HepG2 (cell line): ENCODE results near the gene MASP1.

Experiments used
- EP300 ChIP-seq, 3 experiments: sonication (generic) in 1 of 3; formaldehyde crosslinking in 1 of 3; IDR thresholded peaks; 2 replicates each; pipeline versions ENCODE4 v1.5.1 to v1.6.1; 2011 to 2020; ENCODE audit warnings: low read depth in 2 of 3, low read length in 2 of 3, borderline replicate concordance in 1 of 3, improper control_type of control experiment in 1 of 3, mild to moderate bottlenecking in 1 of 3, missing genetic modification reagents in 1 of 3, moderate library complexity in 1 of 3
- ZNF501 ChIP-seq: sonication (generic); formaldehyde crosslinking; IDR thresholded peaks from 2 replicates; pipeline ENCODE4 v1.5.1; 2020; ENCODE audit warnings: mild to moderate bottlenecking, moderate library complexity, missing genetic modification reagents
- ZZZ3 ChIP-seq: sonication (generic); formaldehyde crosslinking; IDR thresholded peaks from 2 replicates; pipeline ENCODE4 v1.4.0; 2020; ENCODE audit warnings: missing genetic modification reagents, mild to moderate bottlenecking, borderline replicate concordance
- TF ChIP-seq, protein P1 (sequence below): sonication (generic); formaldehyde crosslinking; conservative IDR thresholded peaks from 2 replicates; pipeline ENCODE4 v1.4.0; 2020; ENCODE audit warnings: missing genetic modification reagents
- TF ChIP-seq, protein P2 (sequence below): sonication (generic); formaldehyde crosslinking; IDR thresholded peaks from 2 replicates; pipeline ENCODE4 v1.5.0; 2020; ENCODE audit warnings: mild to moderate bottlenecking, missing genetic modification reagents, moderate library complexity
- TF ChIP-seq, protein P3 (sequence below): sonication (generic); formaldehyde crosslinking; IDR thresholded peaks from 2 replicates; pipeline ENCODE4 v1.4.0; 2020; ENCODE audit warnings: mild to moderate bottlenecking, missing genetic modification reagents
- TF ChIP-seq, protein P4 (sequence below): sonication (generic); formaldehyde crosslinking; IDR thresholded peaks from 2 replicates; pipeline ENCODE4 v1.4.0; 2020; ENCODE audit warnings: mild to moderate bottlenecking, missing genetic modification reagents, borderline replicate concordance
- TF ChIP-seq, protein P5 (sequence below): sonication (generic); formaldehyde crosslinking; IDR thresholded peaks from 2 replicates; pipeline ENCODE4 v1.4.0; 2020; ENCODE audit warnings: missing genetic modification reagents, mild to moderate bottlenecking, borderline replicate concordance

DNA sequence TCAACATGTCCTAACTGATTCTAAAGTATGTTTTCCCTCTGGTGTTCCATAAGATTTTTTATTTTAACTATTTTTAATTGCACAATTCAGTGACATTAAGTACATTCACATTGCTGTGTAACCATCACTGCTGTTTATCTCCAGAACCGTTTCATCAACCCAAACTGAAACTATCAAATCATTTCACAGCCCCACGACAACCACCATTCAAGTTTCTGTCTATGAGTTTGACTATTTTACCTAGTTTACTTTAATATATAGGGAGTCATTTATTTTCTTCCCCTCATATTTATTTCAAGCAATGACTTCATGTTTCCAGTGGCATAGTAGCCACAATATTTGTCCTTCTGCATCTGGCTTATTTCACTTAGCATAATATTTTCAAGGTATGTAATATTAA is 85.9 kb downstream of the MASP1 start:
- TF ChIP-seq, protein P1, sequence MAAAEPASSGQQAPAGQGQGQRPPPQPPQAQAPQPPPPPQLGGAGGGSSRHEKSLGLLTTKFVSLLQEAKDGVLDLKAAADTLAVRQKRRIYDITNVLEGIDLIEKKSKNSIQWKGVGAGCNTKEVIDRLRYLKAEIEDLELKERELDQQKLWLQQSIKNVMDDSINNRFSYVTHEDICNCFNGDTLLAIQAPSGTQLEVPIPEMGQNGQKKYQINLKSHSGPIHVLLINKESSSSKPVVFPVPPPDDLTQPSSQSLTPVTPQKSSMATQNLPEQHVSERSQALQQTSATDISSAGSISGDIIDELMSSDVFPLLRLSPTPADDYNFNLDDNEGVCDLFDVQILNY (CRISPR knock-in tag): no peak
- TF ChIP-seq ZZZ3 (CRISPR knock-in tag) (no peak), ZNF501 (CRISPR knock-in tag) (no peak), EP300 (IDR thresholded peaks at IDR 0.05; ENCODE audit: low read depth in 2 of 2, low read length in 2 of 2) (no peak), EP300 (CRISPR knock-in tag; IDR thresholded peaks at IDR 0.05; ENCODE audit: borderline replicate concordance) (no peak)
- TF ChIP-seq, protein P2, sequence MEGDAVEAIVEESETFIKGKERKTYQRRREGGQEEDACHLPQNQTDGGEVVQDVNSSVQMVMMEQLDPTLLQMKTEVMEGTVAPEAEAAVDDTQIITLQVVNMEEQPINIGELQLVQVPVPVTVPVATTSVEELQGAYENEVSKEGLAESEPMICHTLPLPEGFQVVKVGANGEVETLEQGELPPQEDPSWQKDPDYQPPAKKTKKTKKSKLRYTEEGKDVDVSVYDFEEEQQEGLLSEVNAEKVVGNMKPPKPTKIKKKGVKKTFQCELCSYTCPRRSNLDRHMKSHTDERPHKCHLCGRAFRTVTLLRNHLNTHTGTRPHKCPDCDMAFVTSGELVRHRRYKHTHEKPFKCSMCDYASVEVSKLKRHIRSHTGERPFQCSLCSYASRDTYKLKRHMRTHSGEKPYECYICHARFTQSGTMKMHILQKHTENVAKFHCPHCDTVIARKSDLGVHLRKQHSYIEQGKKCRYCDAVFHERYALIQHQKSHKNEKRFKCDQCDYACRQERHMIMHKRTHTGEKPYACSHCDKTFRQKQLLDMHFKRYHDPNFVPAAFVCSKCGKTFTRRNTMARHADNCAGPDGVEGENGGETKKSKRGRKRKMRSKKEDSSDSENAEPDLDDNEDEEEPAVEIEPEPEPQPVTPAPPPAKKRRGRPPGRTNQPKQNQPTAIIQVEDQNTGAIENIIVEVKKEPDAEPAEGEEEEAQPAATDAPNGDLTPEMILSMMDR (CRISPR knock-in tag): no peak
- TF ChIP-seq, protein P3, sequence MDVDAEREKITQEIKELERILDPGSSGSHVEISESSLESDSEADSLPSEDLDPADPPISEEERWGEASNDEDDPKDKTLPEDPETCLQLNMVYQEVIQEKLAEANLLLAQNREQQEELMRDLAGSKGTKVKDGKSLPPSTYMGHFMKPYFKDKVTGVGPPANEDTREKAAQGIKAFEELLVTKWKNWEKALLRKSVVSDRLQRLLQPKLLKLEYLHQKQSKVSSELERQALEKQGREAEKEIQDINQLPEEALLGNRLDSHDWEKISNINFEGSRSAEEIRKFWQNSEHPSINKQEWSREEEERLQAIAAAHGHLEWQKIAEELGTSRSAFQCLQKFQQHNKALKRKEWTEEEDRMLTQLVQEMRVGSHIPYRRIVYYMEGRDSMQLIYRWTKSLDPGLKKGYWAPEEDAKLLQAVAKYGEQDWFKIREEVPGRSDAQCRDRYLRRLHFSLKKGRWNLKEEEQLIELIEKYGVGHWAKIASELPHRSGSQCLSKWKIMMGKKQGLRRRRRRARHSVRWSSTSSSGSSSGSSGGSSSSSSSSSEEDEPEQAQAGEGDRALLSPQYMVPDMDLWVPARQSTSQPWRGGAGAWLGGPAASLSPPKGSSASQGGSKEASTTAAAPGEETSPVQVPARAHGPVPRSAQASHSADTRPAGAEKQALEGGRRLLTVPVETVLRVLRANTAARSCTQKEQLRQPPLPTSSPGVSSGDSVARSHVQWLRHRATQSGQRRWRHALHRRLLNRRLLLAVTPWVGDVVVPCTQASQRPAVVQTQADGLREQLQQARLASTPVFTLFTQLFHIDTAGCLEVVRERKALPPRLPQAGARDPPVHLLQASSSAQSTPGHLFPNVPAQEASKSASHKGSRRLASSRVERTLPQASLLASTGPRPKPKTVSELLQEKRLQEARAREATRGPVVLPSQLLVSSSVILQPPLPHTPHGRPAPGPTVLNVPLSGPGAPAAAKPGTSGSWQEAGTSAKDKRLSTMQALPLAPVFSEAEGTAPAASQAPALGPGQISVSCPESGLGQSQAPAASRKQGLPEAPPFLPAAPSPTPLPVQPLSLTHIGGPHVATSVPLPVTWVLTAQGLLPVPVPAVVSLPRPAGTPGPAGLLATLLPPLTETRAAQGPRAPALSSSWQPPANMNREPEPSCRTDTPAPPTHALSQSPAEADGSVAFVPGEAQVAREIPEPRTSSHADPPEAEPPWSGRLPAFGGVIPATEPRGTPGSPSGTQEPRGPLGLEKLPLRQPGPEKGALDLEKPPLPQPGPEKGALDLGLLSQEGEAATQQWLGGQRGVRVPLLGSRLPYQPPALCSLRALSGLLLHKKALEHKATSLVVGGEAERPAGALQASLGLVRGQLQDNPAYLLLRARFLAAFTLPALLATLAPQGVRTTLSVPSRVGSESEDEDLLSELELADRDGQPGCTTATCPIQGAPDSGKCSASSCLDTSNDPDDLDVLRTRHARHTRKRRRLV (CRISPR knock-in tag): no peak
- TF ChIP-seq, protein P4, sequence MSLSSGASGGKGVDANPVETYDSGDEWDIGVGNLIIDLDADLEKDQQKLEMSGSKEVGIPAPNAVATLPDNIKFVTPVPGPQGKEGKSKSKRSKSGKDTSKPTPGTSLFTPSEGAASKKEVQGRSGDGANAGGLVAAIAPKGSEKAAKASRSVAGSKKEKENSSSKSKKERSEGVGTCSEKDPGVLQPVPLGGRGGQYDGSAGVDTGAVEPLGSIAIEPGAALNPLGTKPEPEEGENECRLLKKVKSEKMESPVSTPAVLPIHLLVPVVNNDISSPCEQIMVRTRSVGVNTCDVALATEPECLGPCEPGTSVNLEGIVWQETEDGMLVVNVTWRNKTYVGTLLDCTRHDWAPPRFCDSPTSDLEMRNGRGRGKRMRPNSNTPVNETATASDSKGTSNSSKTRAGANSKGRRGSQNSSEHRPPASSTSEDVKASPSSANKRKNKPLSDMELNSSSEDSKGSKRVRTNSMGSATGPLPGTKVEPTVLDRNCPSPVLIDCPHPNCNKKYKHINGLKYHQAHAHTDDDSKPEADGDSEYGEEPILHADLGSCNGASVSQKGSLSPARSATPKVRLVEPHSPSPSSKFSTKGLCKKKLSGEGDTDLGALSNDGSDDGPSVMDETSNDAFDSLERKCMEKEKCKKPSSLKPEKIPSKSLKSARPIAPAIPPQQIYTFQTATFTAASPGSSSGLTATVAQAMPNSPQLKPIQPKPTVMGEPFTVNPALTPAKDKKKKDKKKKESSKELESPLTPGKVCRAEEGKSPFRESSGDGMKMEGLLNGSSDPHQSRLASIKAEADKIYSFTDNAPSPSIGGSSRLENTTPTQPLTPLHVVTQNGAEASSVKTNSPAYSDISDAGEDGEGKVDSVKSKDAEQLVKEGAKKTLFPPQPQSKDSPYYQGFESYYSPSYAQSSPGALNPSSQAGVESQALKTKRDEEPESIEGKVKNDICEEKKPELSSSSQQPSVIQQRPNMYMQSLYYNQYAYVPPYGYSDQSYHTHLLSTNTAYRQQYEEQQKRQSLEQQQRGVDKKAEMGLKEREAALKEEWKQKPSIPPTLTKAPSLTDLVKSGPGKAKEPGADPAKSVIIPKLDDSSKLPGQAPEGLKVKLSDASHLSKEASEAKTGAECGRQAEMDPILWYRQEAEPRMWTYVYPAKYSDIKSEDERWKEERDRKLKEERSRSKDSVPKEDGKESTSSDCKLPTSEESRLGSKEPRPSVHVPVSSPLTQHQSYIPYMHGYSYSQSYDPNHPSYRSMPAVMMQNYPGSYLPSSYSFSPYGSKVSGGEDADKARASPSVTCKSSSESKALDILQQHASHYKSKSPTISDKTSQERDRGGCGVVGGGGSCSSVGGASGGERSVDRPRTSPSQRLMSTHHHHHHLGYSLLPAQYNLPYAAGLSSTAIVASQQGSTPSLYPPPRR (CRISPR knock-in tag): no peak
- TF ChIP-seq, protein P5, sequence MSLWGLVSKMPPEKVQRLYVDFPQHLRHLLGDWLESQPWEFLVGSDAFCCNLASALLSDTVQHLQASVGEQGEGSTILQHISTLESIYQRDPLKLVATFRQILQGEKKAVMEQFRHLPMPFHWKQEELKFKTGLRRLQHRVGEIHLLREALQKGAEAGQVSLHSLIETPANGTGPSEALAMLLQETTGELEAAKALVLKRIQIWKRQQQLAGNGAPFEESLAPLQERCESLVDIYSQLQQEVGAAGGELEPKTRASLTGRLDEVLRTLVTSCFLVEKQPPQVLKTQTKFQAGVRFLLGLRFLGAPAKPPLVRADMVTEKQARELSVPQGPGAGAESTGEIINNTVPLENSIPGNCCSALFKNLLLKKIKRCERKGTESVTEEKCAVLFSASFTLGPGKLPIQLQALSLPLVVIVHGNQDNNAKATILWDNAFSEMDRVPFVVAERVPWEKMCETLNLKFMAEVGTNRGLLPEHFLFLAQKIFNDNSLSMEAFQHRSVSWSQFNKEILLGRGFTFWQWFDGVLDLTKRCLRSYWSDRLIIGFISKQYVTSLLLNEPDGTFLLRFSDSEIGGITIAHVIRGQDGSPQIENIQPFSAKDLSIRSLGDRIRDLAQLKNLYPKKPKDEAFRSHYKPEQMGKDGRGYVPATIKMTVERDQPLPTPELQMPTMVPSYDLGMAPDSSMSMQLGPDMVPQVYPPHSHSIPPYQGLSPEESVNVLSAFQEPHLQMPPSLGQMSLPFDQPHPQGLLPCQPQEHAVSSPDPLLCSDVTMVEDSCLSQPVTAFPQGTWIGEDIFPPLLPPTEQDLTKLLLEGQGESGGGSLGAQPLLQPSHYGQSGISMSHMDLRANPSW: no peak
